Measurements from ENCODE around the gene ADA.
A peak's percentile ranks its signal among the peaks of the same experiment; 100 is the strongest.

ADA gene

DNA sequence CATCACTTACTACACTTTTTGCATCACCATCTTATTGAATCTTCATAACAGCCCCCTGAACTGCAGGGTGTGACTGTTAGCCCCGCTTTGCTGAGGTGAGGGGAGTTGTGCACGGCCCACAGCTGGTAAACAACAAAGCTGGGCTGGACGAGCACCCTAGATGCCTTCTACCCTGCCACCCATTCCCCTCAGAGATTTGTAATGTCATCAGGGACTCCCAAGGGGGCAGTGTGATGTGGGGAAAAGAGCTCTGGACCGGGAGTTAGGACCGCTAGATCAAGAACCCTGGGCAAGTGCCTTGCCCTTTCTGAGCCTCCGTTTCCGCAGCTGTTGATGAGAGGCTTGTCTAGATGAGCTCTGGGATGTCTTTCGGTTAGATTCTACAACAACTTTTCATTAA is 48.2 kb downstream of the ADA start:
- Histone ChIP-seq H3K27me3 (replicated peaks) (no peaks in the 10 kb centered on the region), H3K36me3 (replicated peaks) (no peaks in the 10 kb centered on the region), H3K4me3 (ENCODE audit: low read depth, low read length) (no peak overlapping the region), H3K27ac (no peak overlapping the region)
- TF ChIP-seq, protein P1, sequence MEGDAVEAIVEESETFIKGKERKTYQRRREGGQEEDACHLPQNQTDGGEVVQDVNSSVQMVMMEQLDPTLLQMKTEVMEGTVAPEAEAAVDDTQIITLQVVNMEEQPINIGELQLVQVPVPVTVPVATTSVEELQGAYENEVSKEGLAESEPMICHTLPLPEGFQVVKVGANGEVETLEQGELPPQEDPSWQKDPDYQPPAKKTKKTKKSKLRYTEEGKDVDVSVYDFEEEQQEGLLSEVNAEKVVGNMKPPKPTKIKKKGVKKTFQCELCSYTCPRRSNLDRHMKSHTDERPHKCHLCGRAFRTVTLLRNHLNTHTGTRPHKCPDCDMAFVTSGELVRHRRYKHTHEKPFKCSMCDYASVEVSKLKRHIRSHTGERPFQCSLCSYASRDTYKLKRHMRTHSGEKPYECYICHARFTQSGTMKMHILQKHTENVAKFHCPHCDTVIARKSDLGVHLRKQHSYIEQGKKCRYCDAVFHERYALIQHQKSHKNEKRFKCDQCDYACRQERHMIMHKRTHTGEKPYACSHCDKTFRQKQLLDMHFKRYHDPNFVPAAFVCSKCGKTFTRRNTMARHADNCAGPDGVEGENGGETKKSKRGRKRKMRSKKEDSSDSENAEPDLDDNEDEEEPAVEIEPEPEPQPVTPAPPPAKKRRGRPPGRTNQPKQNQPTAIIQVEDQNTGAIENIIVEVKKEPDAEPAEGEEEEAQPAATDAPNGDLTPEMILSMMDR (IDR thresholded peaks at IDR 0.05; ENCODE audit: low read depth, low read length, missing control alignments): peak; percentile 28
- in situ Hi-C loops (cut with HindIII; ENCODE audit: low pct_ligation_motif_present, low sequenced_read_pairs): no loop called here
- no peak for DNase-seq

GRCh38 chr20:44601801-44602204 is 49.7 kb downstream of the ADA start:
- H3K27ac ChIP-seq: no peak overlapping the region
- in situ Hi-C loops (cut with HindIII; ENCODE audit: low pct_ligation_motif_present, low sequenced_read_pairs): no loop called here
- TF ChIP-seq, protein P1 (IDR thresholded peaks at IDR 0.05; ENCODE audit: low read depth, low read length, missing control alignments): no peak
- no peak for DNase-seq
- H3K36me3 ChIP-seq (replicated peaks): no peaks in the 10 kb centered on the region
- H3K4me3 ChIP-seq (ENCODE audit: low read depth, low read length): no peak overlapping the region
- no peaks in the 10 kb centered on the region for H3K27me3 ChIP-seq (replicated peaks)

GRCh38 chr20:44601236-44601671 is 50.2 kb downstream of the ADA start:
- H3K27ac ChIP-seq: no peak overlapping the region
- no peak overlapping the region for H3K4me3 ChIP-seq (ENCODE audit: low read depth, low read length)
- TF ChIP-seq, protein P1 (IDR thresholded peaks at IDR 0.05; ENCODE audit: low read depth, low read length, missing control alignments): no peak
- H3K27me3 ChIP-seq (replicated peaks): no peaks in the 10 kb centered on the region
- H3K36me3 ChIP-seq (replicated peaks): no peaks in the 10 kb centered on the region
- in situ Hi-C loops (cut with HindIII; ENCODE audit: low pct_ligation_motif_present, low sequenced_read_pairs): no loop called here
- DNase-seq: no peak

- Histone ChIP-seq H3K36me3 (replicated peaks) (no peaks in the 10 kb centered on the region), H3K4me3 (ENCODE audit: low read depth, low read length) (no peak overlapping the region), H3K27me3 (replicated peaks) (no peaks in the 10 kb centered on the region), H3K27ac (no peak overlapping the region)
- TF ChIP-seq, protein P1 (IDR thresholded peaks at IDR 0.05; ENCODE audit: low read depth, low read length, missing control alignments): no peak
- DNase-seq: no peak
- in situ Hi-C loops (cut with HindIII; ENCODE audit: low pct_ligation_motif_present, low sequenced_read_pairs): no loop called here
Measured at GRCh38 chr20:44600758-44601201, 50.7 kb downstream of the ADA start.

- Histone ChIP-seq H3K36me3 (replicated peaks) (no peaks in the 10 kb centered on the region), H3K27ac (no peak overlapping the region), H3K27me3 (replicated peaks) (no peaks in the 10 kb centered on the region), H3K4me3 (ENCODE audit: low read depth, low read length) (no peak overlapping the region)
- no peak for DNase-seq
- TF ChIP-seq, protein P1 (IDR thresholded peaks at IDR 0.05; ENCODE audit: low read depth, low read length, missing control alignments): no peak
- in situ Hi-C loops (cut with HindIII; ENCODE audit: low pct_ligation_motif_present, low sequenced_read_pairs): no loop called here
Measured at GRCh38 chr20:44600301-44600700, 51.2 kb downstream of the ADA start.

DNA sequence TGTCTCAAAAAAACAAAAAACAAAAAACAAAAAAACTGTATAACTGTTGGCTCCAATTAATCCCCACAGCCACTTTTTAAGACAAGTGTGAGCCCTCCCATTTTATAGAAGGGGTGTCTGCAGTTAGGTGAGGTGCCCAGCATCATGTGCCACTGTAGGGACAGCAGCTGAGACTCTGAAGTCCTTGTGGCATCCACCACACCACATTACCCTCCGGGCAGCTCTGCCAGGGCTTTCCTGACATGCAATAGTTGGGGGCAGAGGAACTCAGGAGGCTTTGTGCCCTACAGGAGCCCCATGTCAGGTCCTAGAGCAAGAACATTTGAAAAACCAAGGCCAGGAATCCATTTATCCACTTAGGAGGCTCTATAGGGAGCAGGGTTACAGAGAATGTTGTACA is 51.8 kb downstream of the ADA start:
- in situ Hi-C loops (cut with HindIII; ENCODE audit: low pct_ligation_motif_present, low sequenced_read_pairs): no loop called here
- TF ChIP-seq, protein P1 (IDR thresholded peaks at IDR 0.05; ENCODE audit: low read depth, low read length, missing control alignments): no peak

More for the DNA sequence above, 51.8 kb downstream of the ADA start:
- Histone ChIP-seq H3K36me3 (replicated peaks) (no peaks in the 10 kb centered on the region), H3K27me3 (replicated peaks) (no peaks in the 10 kb centered on the region), H3K27ac (no peak overlapping the region), H3K4me3 (ENCODE audit: low read depth, low read length) (no peak overlapping the region)
- DNase-seq: no peak

Data from brain microvascular endothelial cell (primary cell).